Breast epithelium (tissue), 4 donors: Measurements from ENCODE around the gene BCL11B. TPM values are rescaled to one million over a fixed set of nuclear protein-coding genes. Genes with fewer than 3 reads are reported as not detected.
A peak's percentile ranks its signal among the peaks of the same experiment; 100 is the strongest.

ENCODE experiments used
- DNase-seq, 2 donors: peaks; one replicate each; pipeline ENCODE4 v3.0.0-alpha.2; 2019; ENCODE audit warnings: low spot score in 2 of 2
- H3K27ac ChIP-seq, 2 donors: fragments of 200-600 bp; sonication (generic) in 1 of 2; one replicate each; pipeline ENCODE4 v1.5.1; 2016 to 2019; ENCODE audit warnings: mild to moderate bottlenecking in 1 of 2
- H3K27me3 ChIP-seq, 2 donors: fragments of 200-600 bp; sonication (generic) in 1 of 2; one replicate each; pipeline versions ENCODE4 v1.5.1 to v1.6.0; 2017 to 2019; ENCODE audit warnings: control low read depth in 1 of 2, mild to moderate bottlenecking in 1 of 2
- H3K36me3 ChIP-seq: fragments of 200-600 bp; one replicate; pipeline ENCODE4 v1.5.1; 2019
- H3K4me1 ChIP-seq, 2 donors: fragments of 200-600 bp; sonication (generic); one replicate each; pipeline ENCODE4 v1.5.1; 2016 to 2019; ENCODE audit warnings: control low read depth in 1 of 2
- H3K4me3 ChIP-seq, 3 donors: fragments of 200-600 bp; sonication (generic); 1 replicate in 2 of 3; 2 replicates in 1 of 3; pipeline ENCODE4 v1.5.1; 2016 to 2019; ENCODE audit warnings: mild to moderate bottlenecking in 3 of 3, moderate library complexity in 2 of 3
- H3K9me3 ChIP-seq, 2 donors: fragments of 200-600 bp; sonication (generic) in 1 of 2; one replicate each; pipeline ENCODE4 v1.5.1; 2016 to 2019; ENCODE audit warnings: control low read depth in 1 of 2
- POLR2A ChIP-seq: fragments of 450-650 bp; IDR thresholded peaks from one replicate; pipeline ENCODE4 v1.6.1; 2016; ENCODE audit warnings: antibody characterized with exemption, mild to moderate bottlenecking, moderate library complexity
- POLR2AphosphoS5 ChIP-seq, 3 donors: sonication (generic); formaldehyde crosslinking; IDR thresholded peaks; one replicate each; pipeline ENCODE4 v1.6.1; 2017; ENCODE audit warnings: antibody characterized with exemption in 3 of 3
- intact Hi-C: fragments of 100-400 bp; cut with DNase I; formaldehyde crosslinking; loops from one replicate; pipeline ENCODE4 v1.15.1; 2023; ENCODE audit warnings: low total_unique reads
- total RNA-seq, 3 donors: library from RNA; depleted of rRNA; stranded (reverse); fragments of >200 nt; gene quantifications; one replicate each; pipeline ENCODE4 v1.1.0, GENCODE V29; 2016
- TF ChIP-seq, protein P1 (sequence below), 3 donors: fragments of 450-650 bp; IDR thresholded peaks; one replicate each; pipeline ENCODE4 v1.5.1; 2016 to 2017; ENCODE audit warnings: antibody characterized with exemption in 3 of 3, mild to moderate bottlenecking in 3 of 3, moderate library complexity in 3 of 3

Gene BCL11B
- total RNA-seq, 3 donors from 2014 or later, result 0.96 to 3.9 (median 2.6) TPM

DNA sequence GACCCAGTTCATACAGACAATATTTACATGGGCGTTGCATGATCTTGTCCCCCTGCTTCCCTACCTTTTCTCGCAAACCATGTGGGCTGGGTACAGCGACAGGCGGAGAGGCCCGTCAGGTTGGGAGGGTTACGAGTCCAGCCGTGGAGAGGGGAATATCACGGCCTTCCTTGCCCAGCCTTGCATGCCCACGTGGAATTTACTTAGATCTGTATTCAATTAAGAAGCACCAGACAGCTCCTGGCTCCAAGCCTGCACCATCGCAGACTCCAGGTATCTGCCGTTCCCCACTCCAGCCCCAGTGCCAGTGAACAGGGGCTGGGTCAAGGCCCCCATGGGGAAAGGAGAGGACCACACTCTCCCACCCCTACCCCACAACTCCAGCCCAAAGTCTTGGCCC is 29.8 kb downstream of the BCL11B start:
- no peak for DNase-seq
- peak overlapping the region; percentile 61 to 69 for H3K27ac ChIP-seq

GRCh38 chr14:99241325-99242010 is 30.5 kb downstream of the BCL11B start:
- no peaks in the 10 kb centered on the region for H3K4me1 ChIP-seq
- H3K27ac ChIP-seq, result peak overlapping the region; percentile 61 to 69
- TF ChIP-seq POLR2AphosphoS5 (IDR thresholded peaks at IDR 0.05) (no peak), POLR2A (no peak)
- TF ChIP-seq, protein P1, sequence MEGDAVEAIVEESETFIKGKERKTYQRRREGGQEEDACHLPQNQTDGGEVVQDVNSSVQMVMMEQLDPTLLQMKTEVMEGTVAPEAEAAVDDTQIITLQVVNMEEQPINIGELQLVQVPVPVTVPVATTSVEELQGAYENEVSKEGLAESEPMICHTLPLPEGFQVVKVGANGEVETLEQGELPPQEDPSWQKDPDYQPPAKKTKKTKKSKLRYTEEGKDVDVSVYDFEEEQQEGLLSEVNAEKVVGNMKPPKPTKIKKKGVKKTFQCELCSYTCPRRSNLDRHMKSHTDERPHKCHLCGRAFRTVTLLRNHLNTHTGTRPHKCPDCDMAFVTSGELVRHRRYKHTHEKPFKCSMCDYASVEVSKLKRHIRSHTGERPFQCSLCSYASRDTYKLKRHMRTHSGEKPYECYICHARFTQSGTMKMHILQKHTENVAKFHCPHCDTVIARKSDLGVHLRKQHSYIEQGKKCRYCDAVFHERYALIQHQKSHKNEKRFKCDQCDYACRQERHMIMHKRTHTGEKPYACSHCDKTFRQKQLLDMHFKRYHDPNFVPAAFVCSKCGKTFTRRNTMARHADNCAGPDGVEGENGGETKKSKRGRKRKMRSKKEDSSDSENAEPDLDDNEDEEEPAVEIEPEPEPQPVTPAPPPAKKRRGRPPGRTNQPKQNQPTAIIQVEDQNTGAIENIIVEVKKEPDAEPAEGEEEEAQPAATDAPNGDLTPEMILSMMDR (IDR thresholded peaks at IDR 0.05), result no peak
- intact Hi-C loops, result no loop called here
- no peak for DNase-seq
- H3K36me3 ChIP-seq, result no peaks in the 10 kb centered on the region
- H3K9me3 ChIP-seq, result no peaks in the 10 kb centered on the region
- H3K27me3 ChIP-seq, result peaks cover 2 to 28% of the 10 kb centered on the region in 2 donors
- H3K4me3 ChIP-seq, result peak overlapping the region in 1 of 3 donors; percentile 7

More for the DNA sequence above, 29.8 kb downstream of the BCL11B start:
- H3K9me3 ChIP-seq, result no peaks in the 10 kb centered on the region
- no peaks in the 10 kb centered on the region for H3K4me1 ChIP-seq
- no peaks in the 10 kb centered on the region for H3K36me3 ChIP-seq
- intact Hi-C loops, result no loop called here
- H3K4me3 ChIP-seq, result no peak overlapping the region
- H3K27me3 ChIP-seq, result peaks cover 2 to 36% of the 10 kb centered on the region in 2 donors
- no peak for TF ChIP-seq POLR2AphosphoS5 (IDR thresholded peaks at IDR 0.05)
- TF ChIP-seq, protein P1 (IDR thresholded peaks at IDR 0.05), result no peak
- TF ChIP-seq POLR2A, result no peak

GRCh38 chr14:99240627-99241324 is 31.2 kb downstream of the BCL11B start:
- no peak for DNase-seq
- no peaks in the 10 kb centered on the region for H3K9me3 ChIP-seq
- H3K4me1 ChIP-seq, result no peaks in the 10 kb centered on the region
- intact Hi-C loops, result no loop called here
- H3K27ac ChIP-seq, result peak overlapping the region in 1 of 2 donors; percentile 61
- no peaks in the 10 kb centered on the region for H3K36me3 ChIP-seq
- H3K27me3 ChIP-seq, result peaks cover 0 to 21% of the 10 kb centered on the region in 2 donors
- TF ChIP-seq POLR2AphosphoS5 (IDR thresholded peaks at IDR 0.05), result no peak
- TF ChIP-seq, protein P1 (IDR thresholded peaks at IDR 0.05), result no peak
- no peak for TF ChIP-seq POLR2A
- no peak overlapping the region for H3K4me3 ChIP-seq

DNA sequence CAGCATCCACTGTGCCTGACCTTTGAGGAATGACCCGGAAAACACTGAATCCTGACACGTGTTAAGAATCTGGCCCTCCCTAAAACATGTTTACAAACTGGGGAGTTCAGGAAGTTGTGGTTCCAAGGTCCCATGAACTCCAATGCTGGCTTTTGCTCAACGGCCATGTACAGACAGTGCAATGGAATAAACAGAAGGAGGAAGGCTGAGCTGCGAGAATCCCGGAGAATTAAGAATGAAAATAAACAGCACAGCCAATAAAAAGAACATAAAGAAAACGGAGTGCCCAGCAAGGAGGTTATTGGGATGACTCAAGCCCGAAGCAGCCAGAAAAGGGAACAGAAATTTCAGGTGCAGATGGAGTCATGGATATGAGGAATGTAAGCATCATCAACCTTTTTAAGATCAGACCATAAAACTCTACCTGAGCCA is 32.3 kb downstream of the BCL11B start:
- Histone ChIP-seq H3K36me3 (no peaks in the 10 kb centered on the region), H3K4me1 (no peaks in the 10 kb centered on the region), H3K4me3 (no peak overlapping the region), H3K9me3 (no peaks in the 10 kb centered on the region), H3K27me3 (peaks cover 0 to 14% of the 10 kb centered on the region in 2 donors), H3K27ac (no peak overlapping the region)
- intact Hi-C loops, result no loop called here
- DNase-seq, result no peak
- TF ChIP-seq, protein P1 (IDR thresholded peaks at IDR 0.05), result no peak
- TF ChIP-seq POLR2AphosphoS5 (IDR thresholded peaks at IDR 0.05) (no peak), POLR2A (no peak)

DNA sequence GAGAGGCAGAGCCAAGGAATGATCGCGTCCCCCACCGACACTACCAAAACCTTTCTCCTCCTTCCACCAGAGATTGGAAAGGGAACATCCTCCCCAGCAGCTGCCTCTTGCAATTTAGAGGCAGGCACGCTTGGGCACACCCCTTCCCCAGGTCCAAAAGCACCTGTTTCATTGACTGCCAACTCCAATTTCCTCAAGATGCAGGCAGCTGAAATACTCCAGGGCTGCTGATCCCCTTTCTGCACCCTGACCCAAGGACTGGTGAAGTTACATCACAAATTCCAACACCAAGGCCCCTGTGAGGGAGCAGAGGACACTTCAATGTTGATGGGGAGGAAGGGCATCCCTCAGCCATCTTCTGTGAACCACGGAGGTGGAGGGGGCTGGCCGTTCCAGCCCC is 33.8 kb downstream of the BCL11B start:
- Histone ChIP-seq H3K27ac (no peak overlapping the region), H3K27me3 (peaks cover 0 to 10% of the 10 kb centered on the region in 2 donors), H3K4me1 (no peaks in the 10 kb centered on the region), H3K9me3 (no peaks in the 10 kb centered on the region), H3K4me3 (no peak overlapping the region), H3K36me3 (no peaks in the 10 kb centered on the region)
- no peak for DNase-seq
- TF ChIP-seq POLR2AphosphoS5 (IDR thresholded peaks at IDR 0.05) (no peak), POLR2A (no peak)
- TF ChIP-seq, protein P1 (IDR thresholded peaks at IDR 0.05), result no peak
- intact Hi-C loops, result no loop called here
